ENCODE results near the gene PDGFC.
A peak's percentile ranks its signal among the peaks of the same experiment; 100 is the strongest.

PDGFC gene, protein sequence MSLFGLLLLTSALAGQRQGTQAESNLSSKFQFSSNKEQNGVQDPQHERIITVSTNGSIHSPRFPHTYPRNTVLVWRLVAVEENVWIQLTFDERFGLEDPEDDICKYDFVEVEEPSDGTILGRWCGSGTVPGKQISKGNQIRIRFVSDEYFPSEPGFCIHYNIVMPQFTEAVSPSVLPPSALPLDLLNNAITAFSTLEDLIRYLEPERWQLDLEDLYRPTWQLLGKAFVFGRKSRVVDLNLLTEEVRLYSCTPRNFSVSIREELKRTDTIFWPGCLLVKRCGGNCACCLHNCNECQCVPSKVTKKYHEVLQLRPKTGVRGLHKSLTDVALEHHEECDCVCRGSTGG

GRCh38 chr4:156971676-156972378, at the start of gene PDGFC:
PDGFC (minus strand) TSS chr4:156971799; CDS start chr4:156970903, 896 bp downstream.
- DNase-seq (ENCODE audit: low read depth): no peak

DNA sequence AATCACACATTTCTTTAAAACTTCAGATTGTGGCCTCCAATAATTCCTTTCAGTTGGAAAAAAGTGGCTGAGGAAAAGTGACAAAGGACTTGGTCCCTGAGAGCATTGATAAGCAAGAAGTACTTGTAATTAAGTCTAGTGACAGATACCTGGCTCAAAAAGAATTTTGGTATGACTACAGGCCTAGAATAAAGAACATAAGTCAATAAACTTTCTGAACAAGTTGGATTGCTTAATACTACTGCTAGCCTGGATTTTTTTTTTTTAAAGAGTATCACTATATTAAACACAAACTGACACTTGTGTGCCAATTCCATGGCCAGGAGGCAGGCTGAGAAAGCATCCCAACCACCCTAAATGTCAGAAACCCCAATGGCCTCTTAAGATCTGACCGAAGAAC, 49.3 kb upstream of the PDGFC start:
- no peak for DNase-seq (ENCODE audit: low read depth)

- no peak for DNase-seq (ENCODE audit: low read depth)
Observed at GRCh38 chr4:157018920-157019490, 47.4 kb upstream of the PDGFC start.

GRCh38 chr4:157014621-157015591, 43.3 kb upstream of the PDGFC start:
- peak; percentile 81 for DNase-seq (ENCODE audit: low read depth)

DNA sequence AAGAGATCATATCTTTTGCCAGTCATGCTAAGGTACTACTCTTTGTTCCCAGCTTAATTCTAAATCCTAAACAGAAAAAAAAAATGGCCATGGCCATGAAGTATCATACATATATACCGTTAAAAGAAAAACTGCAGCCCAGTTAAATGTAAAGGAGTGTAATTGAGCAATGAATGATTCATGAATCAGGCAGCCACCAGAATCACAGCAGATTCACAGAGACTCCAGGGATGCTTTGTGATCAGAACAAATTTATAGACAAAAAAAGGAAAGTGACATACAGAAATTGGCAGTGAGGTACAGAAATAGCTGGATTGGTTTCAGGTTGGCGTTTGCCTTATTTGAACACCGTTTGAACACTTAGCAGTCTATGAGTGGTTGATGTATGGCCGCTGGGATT, 42.1 kb upstream of the PDGFC start:
- no peak for DNase-seq (ENCODE audit: low read depth)

- DNase-seq (ENCODE audit: low read depth): no peak
Observed at GRCh38 chr4:157012781-157013180, 41.2 kb upstream of the PDGFC start.

DNA sequence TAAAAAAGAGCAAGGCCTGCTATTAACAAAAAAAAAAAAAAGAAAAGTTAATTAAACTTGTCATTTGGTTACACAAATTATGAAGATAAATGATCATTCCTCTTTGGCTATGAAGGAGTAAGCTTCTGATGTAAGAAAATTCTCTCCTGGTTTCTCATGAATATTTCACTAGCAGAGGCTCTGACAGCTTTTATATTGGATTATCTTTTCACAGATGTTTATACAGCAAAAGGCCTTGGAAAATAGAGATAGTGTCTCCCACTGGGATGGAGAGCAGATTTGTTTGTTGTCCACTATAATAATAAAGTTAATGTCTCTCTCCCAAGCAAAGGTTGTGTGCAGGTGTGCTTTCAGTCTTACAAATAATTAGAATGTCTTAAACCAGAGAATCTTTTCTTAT, 40.7 kb upstream of the PDGFC start:
- no peak for DNase-seq (ENCODE audit: low read depth)

DNA sequence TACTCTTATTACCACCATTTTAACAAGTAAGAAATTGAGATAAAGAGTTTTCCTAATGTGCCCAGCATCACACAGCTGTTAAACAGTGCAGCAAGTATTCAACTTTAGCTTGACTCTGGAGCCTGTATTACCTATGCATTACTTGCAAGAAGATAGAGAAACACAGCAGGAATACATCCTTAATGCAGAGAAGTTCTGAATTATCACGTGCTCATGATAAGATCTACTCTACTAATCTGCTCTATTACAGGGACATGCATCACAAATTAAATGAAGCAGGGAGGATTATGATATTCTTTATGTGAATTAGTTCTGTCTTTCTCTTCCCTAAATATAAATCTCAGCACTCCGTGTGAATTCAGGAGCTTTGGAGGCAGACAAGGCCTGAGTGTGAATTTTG, 39.0 kb upstream of the PDGFC start:
- DNase-seq (ENCODE audit: low read depth): no peak

- no peak for DNase-seq (ENCODE audit: low read depth)
Observed at GRCh38 chr4:157005831-157006230, 34.2 kb upstream of the PDGFC start.

DNA sequence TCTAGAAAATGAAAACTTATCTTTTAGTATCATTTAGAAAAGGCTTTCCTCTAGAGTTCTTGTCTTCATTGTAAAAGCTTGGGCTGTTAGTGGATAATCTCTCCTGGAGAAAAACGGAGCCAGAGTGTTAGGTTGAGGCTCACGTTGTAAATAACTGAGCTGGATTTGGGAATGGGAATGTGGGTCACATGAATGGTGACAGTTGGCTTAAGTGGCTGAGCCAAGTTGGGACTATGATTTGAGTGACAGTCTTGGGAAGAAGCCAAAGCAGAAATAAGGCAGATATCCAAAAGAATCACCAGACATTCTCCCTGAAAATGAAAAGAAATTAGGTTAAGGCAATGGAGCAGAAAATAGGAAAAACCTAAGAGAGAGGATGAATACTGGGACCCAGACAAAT, 33.6 kb upstream of the PDGFC start:
- no peak for DNase-seq (ENCODE audit: low read depth)

- DNase-seq (ENCODE audit: low read depth): no peak
Observed at GRCh38 chr4:157004279-157005161, 32.9 kb upstream of the PDGFC start.

- peak; percentile 94 for DNase-seq (ENCODE audit: low read depth)
Observed at GRCh38 chr4:156999175-156999517, 27.5 kb upstream of the PDGFC start.

DNA sequence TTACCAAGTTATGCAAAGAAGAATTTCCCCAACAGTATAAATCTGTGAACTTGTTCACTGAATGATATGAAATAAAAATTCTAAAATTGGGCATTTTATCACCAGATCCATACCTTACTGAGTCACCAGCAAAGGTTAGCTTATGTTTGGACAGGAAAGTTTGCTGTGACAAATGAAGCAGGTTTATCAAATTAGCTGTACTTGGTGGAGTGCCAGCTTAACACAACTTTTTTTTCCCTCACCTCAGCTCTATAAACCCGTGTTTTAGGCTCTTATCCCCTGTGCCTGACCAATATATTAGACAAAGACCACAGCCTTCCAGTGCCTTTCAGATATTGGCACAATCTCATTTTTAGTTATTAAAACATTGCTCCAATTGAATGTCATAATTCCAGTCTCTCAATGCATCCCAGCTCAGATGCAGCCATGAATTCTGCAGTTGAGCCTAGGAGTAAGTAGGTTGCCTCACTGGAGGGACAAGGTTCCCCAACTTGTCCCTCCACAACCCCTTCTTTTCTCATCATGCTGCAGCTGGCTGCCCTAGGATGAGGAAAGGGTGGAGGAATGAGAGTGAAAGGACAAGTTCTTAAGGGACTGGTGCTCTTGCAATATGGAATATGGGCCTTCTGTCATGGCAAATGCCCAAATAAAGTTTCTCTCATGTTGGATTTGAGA, 27.0 kb upstream of the PDGFC start:
- no peak for DNase-seq (ENCODE audit: low read depth)

DNA sequence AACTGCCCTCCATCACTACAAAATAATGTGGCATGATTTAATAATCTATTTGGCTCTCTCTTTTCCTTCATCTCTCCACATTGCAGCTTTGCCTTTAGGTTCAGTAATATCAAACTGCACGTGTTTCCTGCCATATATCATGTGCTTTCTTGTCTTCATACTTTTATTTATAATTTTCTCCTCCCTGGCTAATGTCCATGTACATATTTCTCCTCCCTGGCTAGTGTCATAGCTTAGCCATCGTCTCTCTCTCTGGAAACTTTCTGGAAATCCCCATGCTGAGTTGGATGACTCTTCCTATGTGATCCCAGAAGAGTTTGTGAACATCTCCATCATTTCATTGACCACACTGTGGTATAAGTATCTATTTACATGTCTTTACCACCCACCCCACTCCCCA, 21.3 kb upstream of the PDGFC start:
- DNase-seq (ENCODE audit: low read depth): no peak

- DNase-seq (ENCODE audit: low read depth): no peak
Observed at GRCh38 chr4:156991161-156991560, 19.6 kb upstream of the PDGFC start.

DNA sequence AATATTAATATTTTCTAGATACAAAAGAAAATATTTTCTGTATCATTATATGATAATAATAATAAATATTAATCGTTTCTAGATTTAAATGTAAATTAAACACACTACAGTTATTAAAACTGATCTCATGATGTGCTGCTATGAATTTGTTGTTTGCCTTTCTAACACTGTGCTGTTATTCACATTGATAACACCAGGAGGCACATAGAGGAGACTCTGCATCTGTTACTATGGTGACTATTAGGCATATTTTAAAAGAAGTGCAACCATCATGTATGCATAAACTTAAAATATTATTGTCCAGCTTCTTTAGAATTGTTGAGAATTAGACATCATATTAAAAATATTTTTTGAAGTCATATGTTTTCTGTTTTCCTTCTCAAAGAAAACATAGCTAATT, 11.8 kb upstream of the PDGFC start:
- DNase-seq (ENCODE audit: low read depth): no peak

DNA sequence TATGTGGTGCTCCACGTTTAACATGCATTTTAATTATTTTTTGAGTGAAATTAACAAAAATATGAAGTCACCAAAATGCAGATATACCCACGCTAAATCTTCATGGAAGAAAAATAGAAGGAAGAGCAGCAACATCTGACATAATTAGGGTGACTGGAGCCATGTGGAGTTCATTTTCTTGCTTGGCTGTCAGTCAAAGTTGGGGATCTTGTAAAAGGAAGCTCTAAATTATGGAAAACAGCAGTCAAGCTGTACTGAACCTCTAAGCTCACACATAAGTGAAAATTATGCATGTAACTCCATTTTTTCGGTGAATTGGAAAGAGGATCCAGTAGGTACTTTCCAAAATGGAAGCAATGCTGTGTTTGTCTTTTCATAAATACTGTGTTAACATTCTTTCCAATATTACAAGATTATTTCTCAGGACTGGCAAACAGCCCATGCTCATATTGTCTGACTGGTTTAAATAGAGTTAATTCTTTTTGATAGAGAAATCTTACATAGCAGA, 9.7 kb upstream of the PDGFC start:
- DNase-seq (ENCODE audit: low read depth): no peak

- peak; percentile 78 for DNase-seq (ENCODE audit: low read depth)
Observed at GRCh38 chr4:156977435-156978160, 6.0 kb upstream of the PDGFC start.

GRCh38 chr4:156976147-156976546, 4.5 kb upstream of the PDGFC start:
- no peak for DNase-seq (ENCODE audit: low read depth)

GRCh38 chr4:156975686-156976085, 4.1 kb upstream of the PDGFC start:
- DNase-seq (ENCODE audit: low read depth): no peak

Measured in stromal cell of bone marrow (primary cell).